GM12892 (cell line): Measurements from ENCODE around the gene MAMLD1.

ENCODE experiments used
- DNase-seq: peaks from one replicate; pipeline ENCODE4 v3.0.0; 2011; ENCODE audit not compliant: insufficient read length
- FAIRE-seq: peaks from 2 replicates; lab custom pipeline; 2011; peaks lifted over from hg19 to GRCh38; lab: Jason Lieb, UNC
- POLR2A ChIP-seq: IDR thresholded peaks from 2 replicates; pipeline ENCODE4 v1.6.1; 2011; ENCODE audit warnings: low read depth, low read length, control low read depth
- POLR2AphosphoS5 ChIP-seq: IDR thresholded peaks from 2 replicates; pipeline ENCODE4 v1.6.1; 2011; ENCODE audit warnings: low read depth, low read length, control low read depth
- TAF1 ChIP-seq: IDR thresholded peaks from 2 replicates; pipeline ENCODE4 v1.6.1; 2011; ENCODE audit warnings: low read depth, mild to moderate bottlenecking, control low read depth, low read length, borderline replicate concordance

Gene MAMLD1

GRCh38 chrX:150358651-150359050 lies 4.5 kb upstream of the MAMLD1 start:
- no peak for TF ChIP-seq TAF1
- TF ChIP-seq POLR2A, result no peak
- no peak for TF ChIP-seq POLR2AphosphoS5
- no peak for DNase-seq
- no peak for FAIRE-seq

GRCh38 chrX:150360331-150360730 lies 2.8 kb upstream of the MAMLD1 start:
- FAIRE-seq, result no peak
- TF ChIP-seq POLR2A, result no peak
- TF ChIP-seq POLR2AphosphoS5, result no peak
- no peak for TF ChIP-seq TAF1

GRCh38 chrX:150361070-150361776 lies 1.9 kb upstream of the MAMLD1 start:
- no peak for TF ChIP-seq POLR2AphosphoS5
- no peak for TF ChIP-seq TAF1
- TF ChIP-seq POLR2A, result no peak
- FAIRE-seq (no peak), DNase-seq (no peak)

More at GRCh38 chrX:150360331-150360730, 2.8 kb upstream of the MAMLD1 start:
- DNase-seq, result no peak

GRCh38 chrX:150361777-150362351 lies 1.3 kb upstream of the MAMLD1 start:
- no peak for DNase-seq
- FAIRE-seq, result no peak
- TF ChIP-seq POLR2A (no peak), TAF1 (no peak), POLR2AphosphoS5 (no peak)

GRCh38 chrX:150363561-150364346 lies 637 bp downstream of the MAMLD1 start:
- no peak for DNase-seq
- FAIRE-seq, result no peak

GRCh38 chrX:150364347-150365050 lies 1.4 kb downstream of the MAMLD1 start:
- no peak for DNase-seq
- TF ChIP-seq POLR2A, result no peak
- TF ChIP-seq POLR2AphosphoS5, result no peak
- TF ChIP-seq TAF1, result no peak
- no peak for FAIRE-seq

More at GRCh38 chrX:150363561-150364346, 637 bp downstream of the MAMLD1 start:
- TF ChIP-seq TAF1 (no peak), POLR2AphosphoS5 (no peak), POLR2A (no peak)

- FAIRE-seq (no peak), DNase-seq (no peak)
- TF ChIP-seq POLR2AphosphoS5 (no peak), POLR2A (no peak), TAF1 (no peak)
Measured at GRCh38 chrX:150365051-150365989, 2.2 kb downstream of the MAMLD1 start.

- no peak for DNase-seq
- no peak for FAIRE-seq
- TF ChIP-seq POLR2AphosphoS5 (no peak), TAF1 (no peak), POLR2A (no peak)
Measured at GRCh38 chrX:150365990-150366911, 3.1 kb downstream of the MAMLD1 start.

GRCh38 chrX:150366951-150367545 lies 3.9 kb downstream of the MAMLD1 start:
- FAIRE-seq (no peak), DNase-seq (no peak)
- TF ChIP-seq POLR2A (no peak), POLR2AphosphoS5 (no peak), TAF1 (no peak)
